ENCODE results near the gene TBRG1.
"Not testable (repeated sequence)": the region's sequence is repeated elsewhere in the genome, so short reads cannot be mapped to it uniquely, and the experiment has no call there.

DNA sequence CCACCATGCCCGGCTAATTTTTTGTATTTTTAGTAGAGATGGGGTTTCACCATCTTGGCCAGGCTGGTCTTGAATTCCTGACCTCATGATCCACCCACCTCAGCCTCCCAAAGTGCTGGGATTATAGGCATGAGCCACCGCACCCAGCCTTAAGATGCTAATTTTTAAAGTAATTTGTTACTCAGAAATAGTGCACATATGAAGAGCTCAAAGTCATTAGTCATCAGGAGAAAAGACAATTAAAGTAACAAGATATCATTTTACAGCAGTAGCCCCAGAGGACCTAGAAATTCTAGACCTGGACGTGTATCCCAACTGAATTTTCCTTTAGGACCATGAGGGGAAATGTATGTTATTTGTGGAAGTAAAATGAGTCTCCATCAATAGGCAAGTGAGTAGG lies 19.9 kb upstream of the TBRG1 start:
- not testable (repeated sequence) for TF ChIP-seq CTCF (optimal IDR thresholded peaks at IDR 0.05 in 1 of 3, IDR thresholded peaks at IDR 0.05 in 1 of 3, conservative IDR thresholded peaks at IDR 0.05 in 1 of 3; ENCODE audit: extremely low read depth in 1 of 3, insufficient read depth in 2 of 3, low read length in 3 of 3); EZH2 (IDR thresholded peaks at IDR 0.05; ENCODE audit: low read length)

All from keratinocyte (primary cell).